ENCODE results near the gene PAX8.
A peak's percentile ranks its signal among the peaks of the same experiment; 100 is the strongest.
"Not testable (repeated sequence)": the region's sequence is repeated elsewhere in the genome, so short reads cannot be mapped to it uniquely, and the experiment has no call there.

Gene PAX8

DNA sequence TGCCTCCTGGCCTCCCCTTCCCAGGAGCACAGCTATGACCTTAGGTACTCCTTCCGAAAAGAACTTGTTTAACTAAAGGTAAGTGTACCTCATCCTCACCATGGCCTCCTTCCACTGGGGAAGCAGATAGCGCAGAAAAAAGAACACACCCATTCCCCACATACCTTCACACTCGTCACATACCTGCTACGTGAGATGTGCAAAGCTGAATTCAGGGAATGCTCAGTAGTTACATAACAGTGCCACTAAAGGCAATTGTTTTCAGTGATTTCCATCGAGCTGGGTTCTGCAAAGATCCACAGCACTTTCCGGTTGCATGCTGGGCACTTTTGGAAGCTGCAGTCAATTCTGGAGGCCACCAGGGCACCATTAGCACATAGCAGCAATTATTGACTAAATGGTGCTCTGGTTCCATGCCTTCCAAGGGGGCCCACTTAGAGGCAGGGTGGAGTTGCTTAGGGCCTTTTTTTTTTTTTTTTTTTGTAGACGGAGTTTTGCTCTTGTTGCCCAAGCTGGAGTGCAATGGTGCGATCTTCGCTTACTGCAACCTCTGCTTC is 41.0 kb downstream of the PAX8 start:
- H3K36me3 Mint-ChIP-seq, result no peaks in the 10 kb centered on the region
- no peaks in the 10 kb centered on the region for H3K27me3 Mint-ChIP-seq
- H3K4me1 Mint-ChIP-seq, result peaks cover 17% of the 10 kb centered on the region
- H3K27ac Mint-ChIP-seq, result no peak overlapping the region
- H3K4me3 Mint-ChIP-seq, result peak overlapping the region; percentile 73
- no peaks in the 10 kb centered on the region for H3K9me3 Mint-ChIP-seq

DNA sequence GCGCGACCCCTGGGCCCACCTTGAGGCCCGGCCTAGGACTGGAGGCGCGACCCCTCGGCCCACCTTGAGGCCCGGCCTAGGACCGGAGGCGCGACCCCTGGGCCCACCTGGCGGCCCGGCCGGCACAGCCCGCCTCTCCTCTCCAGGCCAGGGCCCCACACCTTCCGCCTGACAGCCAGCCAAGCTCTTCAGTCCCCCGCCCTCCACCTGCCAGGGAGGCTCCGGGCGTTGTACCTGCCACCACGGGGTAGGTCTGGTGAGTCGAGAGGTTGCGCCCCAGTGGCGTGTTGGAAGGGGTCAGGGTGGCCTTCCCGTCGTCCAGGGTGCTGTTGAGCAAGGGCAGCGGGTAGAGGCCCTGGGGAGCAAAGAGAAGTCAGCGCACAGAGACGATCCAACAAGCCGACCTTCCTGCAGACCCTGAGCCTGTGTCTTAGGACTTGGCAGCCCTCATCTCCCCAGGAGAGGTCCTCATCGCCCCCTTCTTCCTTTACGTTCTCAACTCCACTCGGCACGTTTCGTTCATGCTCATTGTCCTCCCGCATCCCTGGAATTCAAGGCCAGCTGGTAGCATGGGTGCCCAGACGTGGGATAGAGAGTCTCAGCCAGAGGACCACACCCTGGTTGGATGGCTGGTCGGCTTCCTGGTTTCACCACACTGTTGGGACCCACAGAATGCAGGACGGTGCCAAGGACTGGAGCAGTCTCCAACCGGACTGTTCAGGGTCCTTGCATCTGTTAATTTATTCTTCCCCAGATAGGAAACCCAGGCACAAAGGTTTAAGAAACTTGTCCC is 42.2 kb downstream of the PAX8 start:
- H3K4me3 Mint-ChIP-seq, result peak overlapping the region; percentile 73
- H3K36me3 Mint-ChIP-seq, result no peaks in the 10 kb centered on the region
- H3K9me3 Mint-ChIP-seq, result no peaks in the 10 kb centered on the region
- H3K27me3 Mint-ChIP-seq, result no peaks in the 10 kb centered on the region
- H3K4me1 Mint-ChIP-seq, result peaks cover 17% of the 10 kb centered on the region
- H3K27ac Mint-ChIP-seq, result peak overlapping the region; percentile 42

DNA sequence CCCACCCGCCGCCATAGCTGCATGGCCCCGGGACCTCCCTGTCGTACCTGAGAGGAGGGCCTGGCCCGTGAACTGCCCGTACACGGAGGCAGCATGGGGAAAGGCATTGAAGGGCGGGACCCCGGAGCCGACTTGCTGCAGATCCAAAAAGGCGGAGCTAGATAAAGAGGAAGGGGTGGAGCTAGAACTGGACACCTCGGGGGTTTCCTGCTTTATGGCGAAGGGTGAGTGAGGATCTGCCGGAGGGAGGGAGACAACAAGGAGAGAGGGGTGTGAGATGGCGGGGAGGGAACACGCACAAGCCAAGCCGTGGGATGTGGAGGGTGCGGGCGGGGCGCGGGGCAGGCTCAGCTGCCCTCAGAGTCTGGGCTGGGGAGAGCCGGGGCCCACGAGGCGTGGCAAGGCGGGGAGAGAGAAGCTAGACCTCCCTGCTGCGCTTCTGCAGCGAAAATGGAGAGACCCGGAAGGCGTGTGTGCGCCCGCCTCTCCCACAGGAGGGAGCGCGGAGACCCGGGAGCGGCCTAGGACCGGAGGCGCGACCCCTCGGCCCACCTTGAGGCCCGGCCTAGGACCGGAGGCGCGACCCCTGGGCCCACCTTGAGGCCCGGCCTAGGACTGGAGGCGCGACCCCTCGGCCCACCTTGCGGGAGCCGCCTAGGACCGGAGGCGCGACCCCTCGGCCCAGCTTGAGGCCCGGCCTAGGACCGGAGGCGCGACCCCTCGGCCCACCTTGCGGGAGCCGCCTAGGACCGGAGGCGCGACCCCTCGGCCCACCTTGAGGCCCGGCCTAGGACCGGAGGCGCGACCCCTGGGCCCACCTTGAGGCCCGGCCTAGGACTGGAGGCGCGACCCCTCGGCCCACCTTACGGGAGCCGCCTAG is 43.1 kb downstream of the PAX8 start:
- H3K4me1 Mint-ChIP-seq, result peaks cover 12% of the 10 kb centered on the region
- not testable (repeated sequence) for H3K36me3 Mint-ChIP-seq, H3K27me3 Mint-ChIP-seq, H3K9me3 Mint-ChIP-seq
- H3K27ac Mint-ChIP-seq, result peak overlapping the region; percentile 98
- peak overlapping the region; percentile 93 for H3K4me3 Mint-ChIP-seq

DNA sequence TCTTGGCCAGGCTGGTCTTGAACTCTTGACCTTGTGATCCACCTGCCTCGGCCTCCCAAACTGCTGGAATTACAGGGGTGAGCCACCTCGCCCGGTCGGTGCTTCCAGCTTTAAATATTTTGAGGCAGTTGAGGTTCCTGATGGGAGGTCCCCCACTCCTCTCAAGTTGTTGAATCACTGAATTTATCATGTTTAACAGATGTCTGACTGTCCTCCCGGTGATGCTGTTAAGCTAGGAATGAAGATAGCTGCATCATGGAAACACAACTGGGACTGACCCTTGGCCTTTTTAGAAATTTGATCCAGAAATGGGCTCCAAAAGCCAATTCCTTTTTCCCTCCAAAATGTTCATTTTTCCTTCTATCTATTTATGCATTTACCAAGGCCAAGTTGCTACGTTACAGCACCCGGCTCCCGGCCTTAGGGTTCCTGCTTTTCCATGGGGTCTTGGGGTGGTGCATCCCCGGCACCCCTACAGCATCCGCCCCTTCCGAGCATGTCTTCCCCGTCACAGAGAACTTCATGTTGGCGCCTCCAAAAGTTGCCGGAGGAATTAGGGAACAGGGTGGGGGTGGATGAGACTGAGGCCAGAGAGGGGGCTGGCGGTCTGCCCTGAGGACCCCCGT is 43.9 kb downstream of the PAX8 start:
- Mint-ChIP-seq H3K27ac (no peak overlapping the region), H3K4me1 (peaks cover 11% of the 10 kb centered on the region), H3K9me3 (no peaks in the 10 kb centered on the region), H3K36me3 (no peaks in the 10 kb centered on the region), H3K27me3 (no peaks in the 10 kb centered on the region), H3K4me3 (peak overlapping the region; percentile 93)

DNA sequence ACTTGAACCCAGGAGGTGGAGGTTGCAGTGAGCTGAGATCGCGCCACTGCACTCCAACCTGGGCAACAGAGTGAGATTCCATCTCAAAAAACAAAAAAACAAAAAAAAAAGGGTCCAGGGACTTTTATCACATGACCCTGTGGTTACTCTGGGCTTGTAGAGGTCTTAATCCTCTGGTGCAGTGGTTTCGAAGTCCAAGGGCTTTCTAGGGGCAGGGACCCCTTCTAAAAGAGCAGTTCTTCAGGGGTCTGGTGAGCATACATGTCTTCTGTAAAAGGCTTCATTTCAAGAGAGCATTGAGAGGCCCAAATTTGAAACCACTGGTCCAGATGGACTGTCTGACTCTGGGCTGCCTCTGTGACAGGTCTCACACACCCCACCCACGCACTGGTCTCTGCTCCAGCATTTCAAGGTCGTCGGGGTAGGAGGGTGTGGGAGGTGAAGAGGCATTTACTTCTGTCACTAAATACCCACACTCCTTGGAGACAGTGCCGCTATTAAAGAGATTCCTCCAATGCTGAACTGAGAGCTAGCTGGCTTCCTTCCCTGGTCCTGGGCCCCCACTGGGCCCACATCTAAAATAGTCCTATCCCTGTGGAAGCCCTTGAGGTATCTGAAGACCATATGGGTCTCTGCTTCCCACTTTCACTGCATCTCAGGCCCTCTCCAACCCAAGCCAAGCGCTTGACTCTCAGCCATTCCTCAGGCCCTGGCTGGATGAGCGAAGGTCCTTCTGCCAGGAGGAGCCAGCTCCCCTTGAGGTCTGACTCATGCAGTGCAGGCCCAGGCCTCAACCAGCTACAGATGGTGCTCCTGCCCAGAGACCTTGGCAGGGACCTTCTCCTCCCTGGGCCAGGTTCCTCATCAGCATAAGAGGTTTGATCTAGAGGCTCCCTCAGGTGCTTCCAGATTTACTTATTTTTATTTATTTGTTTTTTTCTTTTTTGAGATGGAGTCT is 44.8 kb downstream of the PAX8 start:
- no peak overlapping the region for H3K4me3 Mint-ChIP-seq
- peaks cover 11% of the 10 kb centered on the region for H3K4me1 Mint-ChIP-seq
- H3K27ac Mint-ChIP-seq, result no peak overlapping the region
- H3K9me3 Mint-ChIP-seq, result no peaks in the 10 kb centered on the region
- H3K36me3 Mint-ChIP-seq, result no peaks in the 10 kb centered on the region
- H3K27me3 Mint-ChIP-seq, result no peaks in the 10 kb centered on the region

DNA sequence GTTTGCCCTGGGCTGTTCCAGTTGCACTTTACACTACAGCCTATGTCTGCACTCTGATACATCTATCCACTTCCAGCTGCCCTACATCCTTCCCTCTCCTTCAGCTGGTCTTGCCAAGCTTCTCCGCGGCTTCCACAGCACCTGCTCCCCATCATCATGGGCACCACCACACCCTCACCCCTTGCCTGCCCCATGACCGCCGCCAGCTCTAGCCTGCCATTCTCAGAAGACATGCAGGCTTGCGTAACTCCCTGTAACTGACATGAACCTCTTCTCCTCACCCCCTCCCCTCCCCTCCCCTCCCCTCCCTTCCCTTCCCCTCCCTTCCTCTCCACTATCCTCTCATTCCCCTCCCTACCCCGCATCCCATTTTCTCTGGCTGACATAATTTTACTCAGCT is 46.0 kb downstream of the PAX8 start:
- Mint-ChIP-seq H3K27ac (no peak overlapping the region), H3K9me3 (no peaks in the 10 kb centered on the region), H3K36me3 (no peaks in the 10 kb centered on the region), H3K4me1 (peaks cover 11% of the 10 kb centered on the region), H3K4me3 (no peak overlapping the region), H3K27me3 (no peaks in the 10 kb centered on the region)

DNA sequence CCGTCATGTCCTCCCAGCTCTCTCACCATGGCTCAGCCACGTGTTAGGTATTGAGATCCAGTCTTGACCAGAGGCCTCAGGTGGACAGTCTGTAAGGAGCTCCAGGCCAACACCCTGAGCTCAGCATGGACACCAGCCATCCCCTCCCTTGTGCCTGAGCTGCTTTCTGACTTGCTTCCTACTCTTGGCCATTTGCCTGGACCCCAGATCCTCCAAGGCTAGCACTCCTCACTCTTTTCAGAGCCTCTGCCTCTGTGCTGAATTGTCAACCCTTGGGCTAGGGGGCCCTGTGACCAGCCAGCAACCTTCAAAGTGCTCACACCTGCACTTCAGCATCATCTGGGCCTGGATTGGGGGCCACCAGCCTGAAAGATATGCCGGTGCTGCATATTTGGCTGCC is 46.6 kb downstream of the PAX8 start:
- Mint-ChIP-seq H3K27ac (no peak overlapping the region), H3K9me3 (no peaks in the 10 kb centered on the region), H3K36me3 (no peaks in the 10 kb centered on the region), H3K4me1 (peaks cover 11% of the 10 kb centered on the region), H3K27me3 (no peaks in the 10 kb centered on the region), H3K4me3 (no peak overlapping the region)

DNA sequence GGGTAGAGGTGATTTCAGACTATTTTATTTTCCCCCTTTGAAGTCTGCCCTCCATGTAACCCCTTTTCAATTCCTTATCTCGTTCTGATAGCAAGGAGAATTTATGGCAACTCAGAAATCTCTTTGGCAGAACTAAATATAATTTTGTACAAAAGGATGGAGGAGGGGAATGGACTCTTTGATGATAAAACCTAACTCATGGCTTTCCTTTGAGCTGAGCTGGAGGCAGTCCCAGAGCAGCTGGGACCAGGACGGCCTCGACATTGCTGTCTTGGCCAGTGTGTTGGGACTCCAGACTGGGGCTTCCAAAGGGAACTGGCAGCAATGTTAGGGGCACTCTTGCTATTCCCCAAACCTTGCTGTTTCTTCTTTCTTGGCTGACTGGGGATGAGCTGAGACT is 47.7 kb downstream of the PAX8 start:
- no peaks in the 10 kb centered on the region for H3K36me3 Mint-ChIP-seq
- H3K9me3 Mint-ChIP-seq, result no peaks in the 10 kb centered on the region
- H3K27me3 Mint-ChIP-seq, result no peaks in the 10 kb centered on the region
- peaks cover 7% of the 10 kb centered on the region for H3K4me1 Mint-ChIP-seq
- H3K27ac Mint-ChIP-seq, result no peak overlapping the region
- no peak overlapping the region for H3K4me3 Mint-ChIP-seq

DNA sequence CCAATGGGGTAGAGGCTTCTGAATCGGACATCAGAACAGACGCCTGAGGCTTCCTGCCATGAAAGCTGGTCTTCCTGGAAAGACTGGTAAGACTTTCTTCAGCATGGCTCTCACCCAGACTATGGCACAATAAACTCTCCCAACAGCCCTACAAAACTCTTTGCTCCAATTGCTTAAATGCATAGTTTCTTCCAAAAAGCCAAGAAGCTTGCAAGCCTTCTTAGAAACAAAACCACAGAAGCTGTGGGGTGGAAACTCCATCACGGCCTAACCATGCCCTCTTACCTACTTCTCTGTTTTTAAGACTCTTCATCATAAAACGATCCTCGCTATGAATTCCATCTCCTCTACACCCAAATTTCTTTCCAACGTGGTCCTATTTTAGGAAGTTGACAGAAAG is 48.2 kb downstream of the PAX8 start:
- Mint-ChIP-seq H3K4me3 (no peak overlapping the region), H3K36me3 (no peaks in the 10 kb centered on the region), H3K4me1 (peaks cover 7% of the 10 kb centered on the region), H3K27ac (no peak overlapping the region), H3K27me3 (no peaks in the 10 kb centered on the region), H3K9me3 (no peaks in the 10 kb centered on the region)

DNA sequence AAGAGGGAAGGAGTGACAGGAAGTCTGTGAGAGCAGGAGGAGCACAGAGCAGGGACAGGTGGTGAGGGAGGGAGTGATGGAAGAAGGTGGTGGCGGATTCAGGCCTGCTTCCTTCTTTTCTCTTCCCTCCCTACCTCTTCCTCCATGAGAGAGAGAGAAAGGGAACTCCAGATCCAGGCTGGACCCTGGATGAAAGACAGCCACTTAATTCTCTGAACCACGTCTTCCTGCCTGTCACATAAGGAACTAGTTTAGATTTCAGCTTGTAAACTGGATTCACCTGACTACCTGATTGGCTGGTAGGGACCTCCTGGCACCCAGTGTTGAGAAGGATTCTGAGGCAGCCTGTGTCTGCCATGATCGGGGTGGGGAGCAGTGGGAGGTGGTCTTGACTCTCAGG is 48.9 kb downstream of the PAX8 start:
- H3K27ac Mint-ChIP-seq, result no peak overlapping the region
- peaks cover 7% of the 10 kb centered on the region for H3K4me1 Mint-ChIP-seq
- H3K36me3 Mint-ChIP-seq, result no peaks in the 10 kb centered on the region
- no peaks in the 10 kb centered on the region for H3K27me3 Mint-ChIP-seq
- H3K4me3 Mint-ChIP-seq, result no peak overlapping the region
- no peaks in the 10 kb centered on the region for H3K9me3 Mint-ChIP-seq

DNA sequence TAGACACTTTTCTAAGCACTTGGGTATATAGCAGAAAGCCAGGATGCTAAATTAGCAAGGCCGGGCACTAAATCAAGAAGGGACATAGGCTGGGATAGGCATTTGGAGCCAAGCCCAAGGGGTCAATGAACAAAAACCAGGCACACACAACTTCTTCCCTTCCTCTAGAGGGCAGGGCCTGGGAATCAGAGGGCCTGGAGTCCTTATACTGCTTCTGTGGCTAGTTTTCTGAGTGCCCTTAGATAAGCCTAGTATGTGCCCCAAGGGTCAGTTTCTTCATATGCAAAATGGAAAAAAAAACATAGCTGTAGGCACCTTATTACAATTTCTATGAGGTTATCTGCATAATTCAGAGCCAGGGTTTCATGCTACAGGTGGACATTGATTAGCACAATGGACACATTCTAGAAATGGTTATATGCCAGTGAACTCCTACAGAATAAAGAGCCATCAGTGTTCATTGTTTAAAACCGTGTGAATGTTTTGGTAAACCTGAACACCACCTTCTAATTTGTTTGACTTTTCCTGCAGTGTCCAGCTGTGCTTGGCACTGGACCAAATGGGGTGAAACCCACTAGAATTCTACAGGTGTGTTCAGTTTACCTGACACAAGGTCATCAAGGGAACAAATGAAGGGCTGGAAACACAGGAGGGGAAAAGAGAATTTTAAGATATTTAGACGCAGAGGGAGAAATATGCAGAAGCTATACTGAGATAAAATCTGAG is 49.6 kb downstream of the PAX8 start:
- no peaks in the 10 kb centered on the region for H3K9me3 Mint-ChIP-seq
- H3K36me3 Mint-ChIP-seq, result no peaks in the 10 kb centered on the region
- no peaks in the 10 kb centered on the region for H3K27me3 Mint-ChIP-seq
- H3K4me1 Mint-ChIP-seq, result peaks cover 7% of the 10 kb centered on the region
- H3K27ac Mint-ChIP-seq, result no peak overlapping the region
- H3K4me3 Mint-ChIP-seq, result no peak overlapping the region

DNA sequence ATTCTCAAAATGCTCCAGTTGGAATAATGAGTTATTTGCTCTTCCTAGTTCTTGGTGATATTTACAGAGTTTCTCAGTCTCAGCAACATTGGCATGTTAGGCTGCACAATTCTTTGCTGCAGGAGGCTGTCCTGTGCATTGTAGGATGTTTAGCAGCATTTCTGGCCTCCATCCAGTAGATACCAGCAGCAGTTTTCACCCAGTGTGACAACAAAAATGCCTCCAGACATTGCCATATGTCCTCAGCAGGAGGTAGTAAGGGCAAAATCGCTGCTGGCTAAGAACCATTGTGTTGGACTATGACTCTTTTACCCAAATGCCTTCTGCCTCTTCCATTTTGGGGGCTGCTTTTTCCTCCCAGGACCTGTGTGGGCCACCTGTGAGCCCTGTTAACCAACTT is 50.4 kb downstream of the PAX8 start:
- Mint-ChIP-seq H3K36me3 (no peaks in the 10 kb centered on the region), H3K4me1 (peaks cover 7% of the 10 kb centered on the region), H3K9me3 (no peaks in the 10 kb centered on the region), H3K4me3 (no peak overlapping the region), H3K27ac (no peak overlapping the region), H3K27me3 (no peaks in the 10 kb centered on the region)

DNA sequence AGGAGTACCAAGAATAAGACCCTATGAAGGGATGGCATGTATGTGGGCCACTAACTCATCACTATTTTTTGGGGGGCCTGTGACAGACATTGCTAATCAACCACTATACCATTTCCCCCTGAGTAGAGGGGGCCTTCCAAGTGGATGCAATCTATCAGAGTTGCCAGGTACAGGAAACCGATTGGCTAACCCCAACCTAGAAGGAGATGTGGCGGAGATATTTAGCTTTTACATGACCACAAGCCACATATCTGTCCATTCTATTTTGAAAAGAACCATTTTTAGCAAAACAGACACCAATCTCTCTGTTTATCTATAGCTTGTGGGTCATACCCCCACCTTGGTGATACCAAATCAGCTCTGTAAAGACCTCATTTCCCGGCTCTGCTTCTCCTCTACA is 51.0 kb downstream of the PAX8 start:
- Mint-ChIP-seq H3K4me1 (peaks cover 7% of the 10 kb centered on the region), H3K27ac (no peak overlapping the region), H3K36me3 (no peaks in the 10 kb centered on the region), H3K9me3 (no peaks in the 10 kb centered on the region), H3K27me3 (no peaks in the 10 kb centered on the region), H3K4me3 (no peak overlapping the region)

DNA sequence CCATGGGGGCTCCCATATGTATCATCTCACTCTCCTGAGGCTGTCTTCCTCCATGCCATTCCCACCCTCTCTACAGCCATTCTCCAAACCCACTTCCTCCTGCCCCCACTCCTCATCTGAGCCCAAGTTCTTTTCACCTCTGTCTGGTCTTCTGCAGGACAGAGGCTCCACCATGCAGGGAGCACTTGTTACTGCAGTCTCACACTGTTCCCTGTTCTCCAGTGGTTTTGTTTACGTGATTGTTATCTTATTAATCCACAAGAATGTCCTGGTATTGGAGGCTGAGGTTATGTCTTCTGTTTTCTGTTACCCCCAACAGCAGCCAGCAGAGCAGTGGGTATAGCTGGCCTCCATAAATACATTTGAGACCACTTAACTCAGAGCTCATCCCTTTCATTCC is 51.4 kb downstream of the PAX8 start:
- Mint-ChIP-seq H3K9me3 (no peaks in the 10 kb centered on the region), H3K4me3 (no peak overlapping the region), H3K27ac (no peak overlapping the region), H3K27me3 (no peaks in the 10 kb centered on the region), H3K4me1 (peaks cover 7% of the 10 kb centered on the region), H3K36me3 (no peaks in the 10 kb centered on the region)

Data from activated naive CD4-positive, alpha-beta T cell treated with anti-CD3 and anti-CD28 coated beads, Interleukin-2, amount 50 U/mL, for 24 hours (primary cell).